Common myeloid progenitor, CD34-positive (primary cell): ENCODE results near the gene MBD5. TPM values are rescaled to one million over a fixed set of nuclear protein-coding genes. Genes with fewer than 3 reads are reported as not detected.

Source experiments
- CTCF ChIA-PET: fragments of 350-600 bp; sonication (Branson Sonifier 250); formaldehyde crosslinking; loops from one replicate; lab custom pipeline; 2021; ENCODE audit warnings: antibody characterized with exemption; lab: Charles Lee
- POLR2A ChIA-PET: fragments of 350-600 bp; sonication (Branson Sonifier 250); formaldehyde crosslinking; loops from one replicate; lab custom pipeline; 2021; ENCODE audit warnings: antibody characterized with exemption; lab: Charles Lee
- DNase-seq, 3 donors: peaks; one replicate each; pipeline versions ENCODE4 v3.0.0 to v3.0.0-alpha.2; 2013
- H3K27ac ChIP-seq, 2 experiments: 1 replicate in 1 of 2; 2 replicates in 1 of 2; pipeline ENCODE4 v1.7.0; 2013; ENCODE audit warnings: inconsistent platforms in 2 of 2, low read length in 2 of 2, mild to moderate bottlenecking in 2 of 2, low read depth in 1 of 2, moderate library complexity in 1 of 2; ENCODE audit not compliant: severe bottlenecking in 2 of 2, insufficient read depth in 1 of 2, poor library complexity in 1 of 2
- H3K27me3 ChIP-seq, 5 experiments: replicated peaks in 2 of 5; 1 replicate in 3 of 5; 2 replicates in 2 of 5; pipeline versions ENCODE4 v1.6.1 to v1.7.0; 2013; ENCODE audit warnings: low read length in 4 of 5, mild to moderate bottlenecking in 2 of 5, moderate library complexity in 2 of 5, inconsistent platforms in 1 of 5; ENCODE audit not compliant: insufficient read depth in 5 of 5, control insufficient read depth in 4 of 5
- H3K36me3 ChIP-seq, 4 experiments: 1 replicate in 2 of 4; 2 replicates in 2 of 4; pipeline versions ENCODE4 v1.6.1 to v1.7.0; 2013; ENCODE audit warnings: low read length in 3 of 4, control low read depth in 1 of 4, mild to moderate bottlenecking in 1 of 4; ENCODE audit not compliant: control insufficient read depth in 4 of 4, insufficient read depth in 4 of 4
- H3K4me1 ChIP-seq, 4 experiments: 1 replicate in 3 of 4; 2 replicates in 1 of 4; pipeline versions ENCODE4 v1.6.1 to v1.7.1; 2013; ENCODE audit warnings: low read length in 3 of 4, mild to moderate bottlenecking in 3 of 4, control low read depth in 1 of 4, inconsistent platforms in 1 of 4, moderate library complexity in 1 of 4; ENCODE audit not compliant: control insufficient read depth in 4 of 4, insufficient read depth in 4 of 4; ENCODE audit errors: control extremely low read depth in 1 of 4
- H3K4me3 ChIP-seq, 7 experiments: 1 replicate in 4 of 7; 2 replicates in 3 of 7; pipeline versions ENCODE4 v1.5.1 to v1.7.0; 2013; ENCODE audit warnings: mild to moderate bottlenecking in 7 of 7, low read length in 6 of 7, moderate library complexity in 6 of 7, inconsistent platforms in 2 of 7, low read depth in 2 of 7, control low read depth in 1 of 7; ENCODE audit not compliant: insufficient read depth in 4 of 7, control insufficient read depth in 1 of 7; ENCODE audit errors: extremely low read depth in 1 of 7
- H3K9me3 ChIP-seq, 5 experiments: 1 replicate in 4 of 5; 2 replicates in 1 of 5; pipeline versions ENCODE4 v1.6.1 to v1.7.1; 2013; ENCODE audit warnings: low read length in 4 of 5, mild to moderate bottlenecking in 2 of 5, inconsistent platforms in 1 of 5, low read depth in 1 of 5, moderate library complexity in 1 of 5; ENCODE audit not compliant: control insufficient read depth in 4 of 5, insufficient read depth in 2 of 5; ENCODE audit errors: control extremely low read depth in 1 of 5
- WGBS: methylation state at CpG from one replicate; pipeline ENCODE4 v1.1.5; 2013; ENCODE audit not compliant: insufficient coverage; 5-methylcytosine and 5-hydroxymethylcytosine counted together
- polyA plus RNA-seq: library from polyadenylated mRNA; unstranded; fragments of 120-200 nt; gene quantifications from one replicate; pipeline ENCODE4 v1.2.1, GENCODE V29; 2013

MBD5 gene
- polyA plus RNA-seq = 25.7 TPM

- peaks cover 0 to 3% (median 0%) of the 10 kb centered on the region in 4 experiments for H3K36me3 ChIP-seq
- no peaks in the 10 kb centered on the region for H3K9me3 ChIP-seq
- H3K4me1 ChIP-seq = peaks cover 9 to 49% (median 30%) of the 10 kb centered on the region in 4 experiments
- peak; percentile 80 to 93 (median 92) for DNase-seq
- POLR2A ChIA-PET = interaction anchor here (0.6 to 1.0 kb wide), 3 partner anchors 73 to 624 kb away, joined by 3 read pairs; no protein-coding TSS in a partner anchor
- H3K27ac ChIP-seq = peak within 1 kb of the TSS; percentile 86 to 88
- WGBS = no CpG with 5 or more reads among the region's 11 CpGs
- no peaks in the 10 kb centered on the region for H3K27me3 ChIP-seq
- CTCF ChIA-PET = interaction anchor here (0.9 to 2.4 kb wide), 4 partner anchors 31 to 906 kb away, joined by 3 to 10 read pairs (median 4); no protein-coding TSS in a partner anchor
- H3K4me3 ChIP-seq = peak within 1 kb of the TSS; percentile 78 to 100 (median 96)
Measured at GRCh38 chr2:148021059-148021861, at the start of gene MBD5. TSS of gene MBD5 (plus strand) at chr2:148021091.

- WGBS = no CpG with 5 or more reads among the region's 2 CpGs
- no peak overlapping the region for H3K4me3 ChIP-seq
- POLR2A ChIA-PET = interaction anchor here (1.0 kb wide), 1 partner anchor 545 kb away, joined by 3 read pairs; no protein-coding TSS in a partner anchor
- H3K4me1 ChIP-seq = peaks cover 0 to under 1% (median 0%) of the 10 kb centered on the region in 4 experiments
- CTCF ChIA-PET = interaction anchor here (1.3 kb wide), 1 partner anchor 39 kb away, joined by 3 read pairs; no protein-coding TSS in a partner anchor
- H3K27ac ChIP-seq = no peak overlapping the region
- H3K36me3 ChIP-seq = peaks cover 4 to 12% (median 10%) of the 10 kb centered on the region in 4 experiments
- DNase-seq = no peak
- peaks cover 0 to 13% (median 6%) of the 10 kb centered on the region in 5 experiments for H3K9me3 ChIP-seq
- no peaks in the 10 kb centered on the region for H3K27me3 ChIP-seq
Measured at GRCh38 chr2:147976102-147976501, 44.8 kb upstream of the MBD5 start.

- peaks cover 0 to 2% (median 0%) of the 10 kb centered on the region in 4 experiments for H3K4me1 ChIP-seq
- no peak for DNase-seq
- H3K9me3 ChIP-seq = peaks cover 0 to 13% (median 6%) of the 10 kb centered on the region in 5 experiments
- ChIA-PET CTCF (interaction anchor here (1.0 to 1.3 kb wide), 2 partner anchors 10 to 41 kb away, joined by 3 read pairs; no protein-coding TSS in a partner anchor), POLR2A (no interaction called here)
- H3K27me3 ChIP-seq = no peaks in the 10 kb centered on the region
- H3K36me3 ChIP-seq = peaks cover 4 to 9% (median 8%) of the 10 kb centered on the region in 4 experiments
- H3K4me3 ChIP-seq = no peak overlapping the region
- WGBS = 89% methylated on average over 3 of the region's 3 CpGs
- no peak overlapping the region for H3K27ac ChIP-seq
Measured at GRCh38 chr2:147977679-147978078, 43.2 kb upstream of the MBD5 start.

- peak in 1 of 3 donors; percentile 19 for DNase-seq
- POLR2A ChIA-PET = no interaction called here
- H3K9me3 ChIP-seq = peaks cover 0 to 13% (median 6%) of the 10 kb centered on the region in 5 experiments
- WGBS = 94% methylated on average over 2 of the region's 5 CpGs
- CTCF ChIA-PET = interaction anchor here (0.6 kb wide), 1 partner anchor 8 kb away, joined by 3 read pairs; no protein-coding TSS in a partner anchor
- H3K4me1 ChIP-seq = peaks cover 0 to 2% (median 0%) of the 10 kb centered on the region in 4 experiments
- no peaks in the 10 kb centered on the region for H3K27me3 ChIP-seq
- H3K4me3 ChIP-seq = peak overlapping the region in 1 of 7 experiments; percentile 23
- peaks cover 4 to 9% (median 7%) of the 10 kb centered on the region in 4 experiments for H3K36me3 ChIP-seq
- no peak overlapping the region for H3K27ac ChIP-seq
Measured at GRCh38 chr2:147980940-147981528, 39.9 kb upstream of the MBD5 start.

GRCh38 chr2:147989102-147989501 is 31.8 kb upstream of the MBD5 start:
- ChIA-PET POLR2A (no interaction called here), CTCF (interaction anchor here (0.6 to 4.3 kb wide), 17 partner anchors 8 to 1572 kb away, joined by 3 to 33 read pairs (median 4); partner anchors contain the start of genes MBD5 and ORC4)
- DNase-seq = no peak
- no peaks in the 10 kb centered on the region for H3K9me3 ChIP-seq
- no peaks in the 10 kb centered on the region for H3K36me3 ChIP-seq
- H3K4me1 ChIP-seq = peaks cover 0 to 6% (median 2%) of the 10 kb centered on the region in 4 experiments
- no CpG with 5 or more reads among the region's 3 CpGs for WGBS
- no peak overlapping the region for H3K27ac ChIP-seq
- no peak overlapping the region for H3K4me3 ChIP-seq
- H3K27me3 ChIP-seq = no peaks in the 10 kb centered on the region

- POLR2A ChIA-PET = no interaction called here
- H3K4me1 ChIP-seq = peaks cover 0 to 6% (median 2%) of the 10 kb centered on the region in 4 experiments
- WGBS = 100% methylated on average over 2 of the region's 4 CpGs
- no peak overlapping the region for H3K4me3 ChIP-seq
- H3K36me3 ChIP-seq = peaks cover 0 to 2% (median under 1%) of the 10 kb centered on the region in 4 experiments
- H3K9me3 ChIP-seq = peaks cover 0 to 2% (median 0%) of the 10 kb centered on the region in 5 experiments
- peak overlapping the region in 1 of 2 experiments; percentile 52 for H3K27ac ChIP-seq
- CTCF ChIA-PET = interaction anchor here (0.6 to 4.3 kb wide), 24 partner anchors 8 to 1571 kb away, joined by 3 to 33 read pairs (median 4); partner anchors contain the start of genes MBD5 and ORC4
- H3K27me3 ChIP-seq = no peaks in the 10 kb centered on the region
- DNase-seq = peak; percentile 73 to 84 (median 79)
Measured at GRCh38 chr2:147989809-147990403, 31.0 kb upstream of the MBD5 start.
